WTC11 (cell line): Measurements from ENCODE around the gene GOLGA6L1.
"Not testable (repeated sequence)": the region's sequence is repeated elsewhere in the genome, so short reads cannot be mapped to it uniquely, and the experiment has no call there.

Experiments used
- ATF2 ChIP-seq: sonication (generic); formaldehyde crosslinking; IDR thresholded peaks from 2 replicates; pipeline ENCODE4 v1.8.1; 2022; ENCODE audit warnings: low read depth, missing genetic modification reagents, borderline replicate concordance
- CTCF ChIP-seq: fragments of 200-600 bp; IDR thresholded peaks from 2 replicates; pipeline ENCODE4 v1.8.0; 2022; ENCODE audit warnings: antibody characterized with exemption
- HMGXB4 ChIP-seq: sonication (generic); formaldehyde crosslinking; IDR thresholded peaks from 2 replicates; pipeline ENCODE4 v1.8.1; 2023; ENCODE audit warnings: mild to moderate bottlenecking, moderate library complexity, missing genetic modification reagents
- MAX ChIP-seq: sonication (generic); formaldehyde crosslinking; IDR thresholded peaks from 2 replicates; pipeline ENCODE4 v1.8.0; 2022; ENCODE audit warnings: mild to moderate bottlenecking, missing genetic modification reagents
- PREB ChIP-seq: sonication (generic); formaldehyde crosslinking; IDR thresholded peaks from 2 replicates; pipeline ENCODE4 v1.8.1; 2022; ENCODE audit warnings: mild to moderate bottlenecking, missing genetic modification reagents, moderate library complexity, borderline replicate concordance
- SMAD3 ChIP-seq: sonication (generic); formaldehyde crosslinking; IDR thresholded peaks from 2 replicates; pipeline ENCODE4 v1.8.0; 2022; ENCODE audit warnings: missing genetic modification reagents, mild to moderate bottlenecking, borderline replicate concordance

- not testable (repeated sequence) for TF ChIP-seq CTCF; SMAD3 (CRISPR knock-in tag); PREB (CRISPR knock-in tag); MAX; ATF2 (CRISPR knock-in tag); HMGXB4 (CRISPR knock-in tag)
These were observed 54.5 kb downstream of the GOLGA6L1 start for GRCh38 chr15:23081996-23082737.
